ENCODE data around the gene TRIM16.
"Not testable (repeated sequence)": the region's sequence is repeated elsewhere in the genome, so short reads cannot be mapped to it uniquely, and the experiment has no call there.

The TRIM16 gene

GRCh38 chr17:15619331-15620058, 64.6 kb downstream of the TRIM16 start, which contains the start of gene FBXW10B:
FBXW10B (minus strand) TSS chr17:15619704; CDS start chr17:15619512, 192 bp downstream.
- not testable (repeated sequence) for DNase-seq (ENCODE audit: low read depth in 1 of 2, low spot score in 1 of 2)

- DNase-seq (ENCODE audit: low read depth in 1 of 2, low spot score in 1 of 2): not testable (repeated sequence)
These were observed 67.3 kb downstream of the TRIM16 start for GRCh38 chr17:15616828-15617227.

GRCh38 chr17:15615850-15616249, 68.3 kb downstream of the TRIM16 start:
- DNase-seq (ENCODE audit: low read depth in 1 of 2, low spot score in 1 of 2): not testable (repeated sequence)

- DNase-seq (ENCODE audit: low read depth in 1 of 2, low spot score in 1 of 2): not testable (repeated sequence)
These were observed 71.0 kb downstream of the TRIM16 start for GRCh38 chr17:15613111-15613510.

- DNase-seq (ENCODE audit: low read depth in 1 of 2, low spot score in 1 of 2): not testable (repeated sequence)
These were observed 91.2 kb downstream of the TRIM16 start for GRCh38 chr17:15592960-15593359.

- not testable (repeated sequence) for DNase-seq (ENCODE audit: low read depth in 1 of 2, low spot score in 1 of 2)
These were observed 92.1 kb downstream of the TRIM16 start for GRCh38 chr17:15591986-15592385.

GRCh38 chr17:15590844-15591243, 93.3 kb downstream of the TRIM16 start:
- not testable (repeated sequence) for DNase-seq (ENCODE audit: low read depth in 1 of 2, low spot score in 1 of 2)

GRCh38 chr17:15589544-15590536, 94.3 kb downstream of the TRIM16 start:
- not testable (repeated sequence) for DNase-seq (ENCODE audit: low read depth in 1 of 2, low spot score in 1 of 2)

GRCh38 chr17:15588017-15588416, 96.1 kb downstream of the TRIM16 start:
- not testable (repeated sequence) for DNase-seq (ENCODE audit: low read depth in 1 of 2, low spot score in 1 of 2)

GRCh38 chr17:15583313-15583712, 100.8 kb downstream of the TRIM16 start:
- not testable (repeated sequence) for DNase-seq (ENCODE audit: low read depth in 1 of 2, low spot score in 1 of 2)

- not testable (repeated sequence) for DNase-seq (ENCODE audit: low read depth in 1 of 2, low spot score in 1 of 2)
These were observed 102.6 kb downstream of the TRIM16 start for GRCh38 chr17:15581462-15581861.
